Body of pancreas (tissue), 4 donors: ENCODE data around the gene MTHFS.
"Not testable (repeated sequence)": the region's sequence is repeated elsewhere in the genome, so short reads cannot be mapped to it uniquely, and the experiment has no call there.

ENCODE experiments used
- POLR2A ChIP-seq, 3 donors: fragments of 450-650 bp; IDR thresholded peaks; one replicate each; pipeline ENCODE4 v1.6.1; 2016; ENCODE audit warnings: antibody characterized with exemption in 3 of 3, mild to moderate bottlenecking in 2 of 3
- TF ChIP-seq, protein P1 (sequence below), 7 experiments: fragments of 450-650 bp in 4 of 7; fragments of 200-600 bp in 3 of 7; sonication (generic) in 3 of 7; IDR thresholded peaks; one replicate each; pipeline ENCODE4 v1.5.1; 2016 to 2019; ENCODE audit warnings: antibody characterized with exemption in 7 of 7

DNA sequence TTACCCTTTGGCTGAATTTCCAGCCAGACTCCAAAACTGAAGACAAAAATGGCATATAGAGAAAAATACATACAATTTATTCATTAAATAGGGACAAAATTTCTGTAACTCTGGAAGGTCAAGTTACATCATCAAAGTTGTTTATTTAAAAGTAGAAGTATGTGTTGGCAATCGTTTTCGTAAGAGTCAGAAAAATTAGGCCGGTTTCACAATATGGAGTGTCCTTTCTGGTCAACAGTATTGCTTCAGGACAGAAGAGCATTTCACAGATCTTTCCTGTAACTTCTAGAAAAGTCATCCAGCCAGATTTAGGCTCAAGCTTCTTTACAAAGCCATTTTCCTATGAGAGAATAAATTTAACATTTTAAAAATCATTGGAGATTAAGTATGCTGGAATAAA is 2.0 kb upstream of the MTHFS start:
- TF ChIP-seq, protein P1, sequence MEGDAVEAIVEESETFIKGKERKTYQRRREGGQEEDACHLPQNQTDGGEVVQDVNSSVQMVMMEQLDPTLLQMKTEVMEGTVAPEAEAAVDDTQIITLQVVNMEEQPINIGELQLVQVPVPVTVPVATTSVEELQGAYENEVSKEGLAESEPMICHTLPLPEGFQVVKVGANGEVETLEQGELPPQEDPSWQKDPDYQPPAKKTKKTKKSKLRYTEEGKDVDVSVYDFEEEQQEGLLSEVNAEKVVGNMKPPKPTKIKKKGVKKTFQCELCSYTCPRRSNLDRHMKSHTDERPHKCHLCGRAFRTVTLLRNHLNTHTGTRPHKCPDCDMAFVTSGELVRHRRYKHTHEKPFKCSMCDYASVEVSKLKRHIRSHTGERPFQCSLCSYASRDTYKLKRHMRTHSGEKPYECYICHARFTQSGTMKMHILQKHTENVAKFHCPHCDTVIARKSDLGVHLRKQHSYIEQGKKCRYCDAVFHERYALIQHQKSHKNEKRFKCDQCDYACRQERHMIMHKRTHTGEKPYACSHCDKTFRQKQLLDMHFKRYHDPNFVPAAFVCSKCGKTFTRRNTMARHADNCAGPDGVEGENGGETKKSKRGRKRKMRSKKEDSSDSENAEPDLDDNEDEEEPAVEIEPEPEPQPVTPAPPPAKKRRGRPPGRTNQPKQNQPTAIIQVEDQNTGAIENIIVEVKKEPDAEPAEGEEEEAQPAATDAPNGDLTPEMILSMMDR (IDR thresholded peaks at IDR 0.05), result not testable (repeated sequence)
- TF ChIP-seq POLR2A (IDR thresholded peaks at IDR 0.05), result not testable (repeated sequence)
